ENCODE results near the gene RHOF. TPM values are rescaled to one million over a fixed set of nuclear protein-coding genes. Genes with fewer than 3 reads are reported as not detected.

Gene RHOF
- total and polyA plus RNA-seq, 2 of the 13 experiments (the other 11 are each of a cell fraction or from before 2014, with no cell fraction given): 14.6 to 32.2 TPM

DNA sequence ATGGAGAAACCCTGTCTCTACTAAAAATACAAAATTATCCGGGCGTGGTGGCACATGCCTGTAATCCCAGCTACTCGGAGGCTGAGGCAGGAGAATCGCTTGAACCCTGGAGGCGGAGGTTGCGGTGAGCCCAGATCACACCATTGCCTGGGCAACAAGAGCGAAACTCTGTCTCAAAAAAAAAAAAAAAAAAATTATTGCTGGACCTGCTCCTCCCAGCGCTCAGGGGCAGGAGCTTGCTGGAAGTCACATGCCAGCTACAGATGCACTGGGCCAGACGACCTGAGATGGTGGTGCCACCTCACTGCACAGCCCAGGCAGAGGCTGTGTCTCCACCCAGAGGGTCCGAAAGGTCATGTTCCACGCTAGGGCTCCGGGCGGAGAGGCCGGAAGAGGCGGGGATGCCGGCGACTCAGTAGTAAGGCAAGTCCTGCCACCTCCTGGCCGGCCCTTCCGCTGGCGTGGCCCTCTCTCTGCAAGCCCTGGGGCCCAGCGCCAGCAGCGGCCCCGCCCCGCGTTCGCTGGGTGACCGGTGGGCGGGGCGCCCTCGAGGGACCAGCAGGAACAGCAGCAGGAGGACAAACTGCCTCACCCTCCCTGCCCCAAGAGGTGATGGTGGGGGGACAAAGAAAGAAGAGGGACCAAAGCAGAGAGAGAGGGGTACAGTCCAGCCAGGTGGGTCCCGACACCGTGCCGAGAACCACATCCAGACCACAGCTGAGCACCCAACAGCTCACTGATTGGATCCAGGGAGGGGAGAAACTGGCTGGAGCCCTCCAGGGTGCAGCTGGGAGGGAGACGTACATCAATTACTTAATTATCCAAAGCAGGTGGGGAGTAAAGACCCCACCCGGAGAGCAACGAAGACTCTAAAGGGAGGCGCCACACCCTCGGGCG lies 3.6 kb upstream of the RHOF start (continued):
- TF ChIP-seq, protein P1, sequence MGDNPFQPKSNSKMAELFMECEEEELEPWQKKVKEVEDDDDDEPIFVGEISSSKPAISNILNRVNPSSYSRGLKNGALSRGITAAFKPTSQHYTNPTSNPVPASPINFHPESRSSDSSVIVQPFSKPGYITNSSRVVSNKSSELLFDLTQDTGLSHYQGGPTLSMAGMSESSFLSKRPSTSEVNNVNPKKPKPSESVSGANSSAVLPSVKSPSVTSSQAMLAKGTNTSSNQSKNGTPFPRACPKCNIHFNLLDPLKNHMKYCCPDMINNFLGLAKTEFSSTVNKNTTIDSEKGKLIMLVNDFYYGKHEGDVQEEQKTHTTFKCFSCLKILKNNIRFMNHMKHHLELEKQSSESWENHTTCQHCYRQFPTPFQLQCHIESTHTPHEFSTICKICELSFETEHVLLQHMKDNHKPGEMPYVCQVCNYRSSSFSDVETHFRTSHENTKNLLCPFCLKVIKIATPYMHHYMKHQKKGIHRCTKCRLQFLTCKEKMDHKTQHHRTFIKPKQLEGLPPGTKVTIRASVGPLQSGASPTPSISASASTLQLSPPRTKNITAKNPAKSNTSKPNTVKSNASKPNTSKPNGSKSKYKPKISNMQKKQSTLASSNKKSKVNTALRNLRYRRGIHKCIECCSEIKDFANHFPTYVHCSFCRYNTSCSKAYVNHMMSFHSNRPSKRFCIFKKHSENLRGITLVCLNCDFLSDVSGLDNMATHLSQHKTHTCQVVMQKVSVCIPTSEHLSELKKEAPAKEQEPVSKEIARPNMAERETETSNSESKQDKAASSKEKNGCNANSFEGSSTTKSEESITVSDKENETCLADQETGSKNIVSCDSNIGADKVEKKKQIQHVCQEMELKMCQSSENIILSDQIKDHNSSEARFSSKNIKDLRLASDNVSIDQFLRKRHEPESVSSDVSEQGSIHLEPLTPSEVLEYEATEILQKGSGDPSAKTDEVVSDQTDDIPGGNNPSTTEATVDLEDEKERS (CRISPR knock-in tag; IDR thresholded peaks at IDR 0.05): 0 out of 2 replicates have a peak, but pooled peaks have one; percentile 20
- TF ChIP-seq ZNF784 (CRISPR knock-in tag; IDR thresholded peaks at IDR 0.05; ENCODE audit: borderline replicate concordance) (0 out of 2 replicates have a peak, but pooled peaks have one; percentile 39), KLF15 (CRISPR knock-in tag; IDR thresholded peaks at IDR 0.05; ENCODE audit: borderline replicate concordance) (peak; percentile 32; the same call in 1 of the 2 replicates), RARG (CRISPR knock-in tag; IDR thresholded peaks at IDR 0.05; ENCODE audit: low read depth) (no peak), ELF1 (CRISPR knock-in tag; IDR thresholded peaks at IDR 0.05) (peak; percentile 82), HNRNPUL1 (IDR thresholded peaks at IDR 0.05; ENCODE audit: low read depth, low read length) (no peak), CEBPZ (IDR thresholded peaks at IDR 0.05; ENCODE audit: low read length) (no peak)
- TF ChIP-seq, protein P2, sequence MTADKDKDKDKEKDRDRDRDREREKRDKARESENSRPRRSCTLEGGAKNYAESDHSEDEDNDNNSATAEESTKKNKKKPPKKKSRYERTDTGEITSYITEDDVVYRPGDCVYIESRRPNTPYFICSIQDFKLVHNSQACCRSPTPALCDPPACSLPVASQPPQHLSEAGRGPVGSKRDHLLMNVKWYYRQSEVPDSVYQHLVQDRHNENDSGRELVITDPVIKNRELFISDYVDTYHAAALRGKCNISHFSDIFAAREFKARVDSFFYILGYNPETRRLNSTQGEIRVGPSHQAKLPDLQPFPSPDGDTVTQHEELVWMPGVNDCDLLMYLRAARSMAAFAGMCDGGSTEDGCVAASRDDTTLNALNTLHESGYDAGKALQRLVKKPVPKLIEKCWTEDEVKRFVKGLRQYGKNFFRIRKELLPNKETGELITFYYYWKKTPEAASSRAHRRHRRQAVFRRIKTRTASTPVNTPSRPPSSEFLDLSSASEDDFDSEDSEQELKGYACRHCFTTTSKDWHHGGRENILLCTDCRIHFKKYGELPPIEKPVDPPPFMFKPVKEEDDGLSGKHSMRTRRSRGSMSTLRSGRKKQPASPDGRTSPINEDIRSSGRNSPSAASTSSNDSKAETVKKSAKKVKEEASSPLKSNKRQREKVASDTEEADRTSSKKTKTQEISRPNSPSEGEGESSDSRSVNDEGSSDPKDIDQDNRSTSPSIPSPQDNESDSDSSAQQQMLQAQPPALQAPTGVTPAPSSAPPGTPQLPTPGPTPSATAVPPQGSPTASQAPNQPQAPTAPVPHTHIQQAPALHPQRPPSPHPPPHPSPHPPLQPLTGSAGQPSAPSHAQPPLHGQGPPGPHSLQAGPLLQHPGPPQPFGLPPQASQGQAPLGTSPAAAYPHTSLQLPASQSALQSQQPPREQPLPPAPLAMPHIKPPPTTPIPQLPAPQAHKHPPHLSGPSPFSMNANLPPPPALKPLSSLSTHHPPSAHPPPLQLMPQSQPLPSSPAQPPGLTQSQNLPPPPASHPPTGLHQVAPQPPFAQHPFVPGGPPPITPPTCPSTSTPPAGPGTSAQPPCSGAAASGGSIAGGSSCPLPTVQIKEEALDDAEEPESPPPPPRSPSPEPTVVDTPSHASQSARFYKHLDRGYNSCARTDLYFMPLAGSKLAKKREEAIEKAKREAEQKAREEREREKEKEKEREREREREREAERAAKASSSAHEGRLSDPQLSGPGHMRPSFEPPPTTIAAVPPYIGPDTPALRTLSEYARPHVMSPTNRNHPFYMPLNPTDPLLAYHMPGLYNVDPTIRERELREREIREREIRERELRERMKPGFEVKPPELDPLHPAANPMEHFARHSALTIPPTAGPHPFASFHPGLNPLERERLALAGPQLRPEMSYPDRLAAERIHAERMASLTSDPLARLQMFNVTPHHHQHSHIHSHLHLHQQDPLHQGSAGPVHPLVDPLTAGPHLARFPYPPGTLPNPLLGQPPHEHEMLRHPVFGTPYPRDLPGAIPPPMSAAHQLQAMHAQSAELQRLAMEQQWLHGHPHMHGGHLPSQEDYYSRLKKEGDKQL (CRISPR knock-in tag; IDR thresholded peaks at IDR 0.05; ENCODE audit: low read depth): peak; percentile 60
- TF ChIP-seq, protein P3, sequence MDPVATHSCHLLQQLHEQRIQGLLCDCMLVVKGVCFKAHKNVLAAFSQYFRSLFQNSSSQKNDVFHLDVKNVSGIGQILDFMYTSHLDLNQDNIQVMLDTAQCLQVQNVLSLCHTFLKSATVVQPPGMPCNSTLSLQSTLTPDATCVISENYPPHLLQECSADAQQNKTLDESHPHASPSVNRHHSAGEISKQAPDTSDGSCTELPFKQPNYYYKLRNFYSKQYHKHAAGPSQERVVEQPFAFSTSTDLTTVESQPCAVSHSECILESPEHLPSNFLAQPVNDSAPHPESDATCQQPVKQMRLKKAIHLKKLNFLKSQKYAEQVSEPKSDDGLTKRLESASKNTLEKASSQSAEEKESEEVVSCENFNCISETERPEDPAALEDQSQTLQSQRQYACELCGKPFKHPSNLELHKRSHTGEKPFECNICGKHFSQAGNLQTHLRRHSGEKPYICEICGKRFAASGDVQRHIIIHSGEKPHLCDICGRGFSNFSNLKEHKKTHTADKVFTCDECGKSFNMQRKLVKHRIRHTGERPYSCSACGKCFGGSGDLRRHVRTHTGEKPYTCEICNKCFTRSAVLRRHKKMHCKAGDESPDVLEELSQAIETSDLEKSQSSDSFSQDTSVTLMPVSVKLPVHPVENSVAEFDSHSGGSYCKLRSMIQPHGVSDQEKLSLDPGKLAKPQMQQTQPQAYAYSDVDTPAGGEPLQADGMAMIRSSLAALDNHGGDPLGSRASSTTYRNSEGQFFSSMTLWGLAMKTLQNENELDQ (CRISPR knock-in tag; IDR thresholded peaks at IDR 0.05; ENCODE audit: borderline replicate concordance): no peak

All from HepG2 (cell line).